A549 (cell line): Measurements from ENCODE around the gene NR5A2.

Experiments
- BHLHE40 ChIP-seq: IDR thresholded peaks from 2 replicates; pipeline ENCODE4 v1.6.1; 2012; ENCODE audit warnings: low read depth, low read length, inconsistent platforms
- CTCF ChIP-seq: fragments of >200 bp; sonication (Bioruptor Twin); formaldehyde crosslinking; IDR thresholded peaks from 3 replicates; pipeline ENCODE4 v1.5.1; 2016
- HDAC2 ChIP-seq: fragments of 200-600 bp; sonication (generic); IDR thresholded peaks from 2 replicates; pipeline ENCODE4 v1.6.1; 2016
- MAX ChIP-seq: IDR thresholded peaks from 2 replicates; pipeline ENCODE4 v1.6.1; 2012
- NFE2L2 ChIP-seq: fragments of 150-350 bp; conservative IDR thresholded peaks from 2 replicates; pipeline ENCODE4 v1.6.1; 2014; ENCODE audit warnings: low read length
- NPAS2 ChIP-seq: fragments of 250-450 bp; sonication (Bioruptor Pico); IDR thresholded peaks from 2 replicates; pipeline ENCODE4 v1.8.0; 2022; ENCODE audit warnings: mild to moderate bottlenecking, moderate library complexity, borderline replicate concordance
- POLR2A ChIP-seq: IDR thresholded peaks from 2 replicates; pipeline ENCODE4 v1.6.1; 2012; ENCODE audit warnings: mild to moderate bottlenecking, low read length

- no peak for TF ChIP-seq POLR2A
- TF ChIP-seq NPAS2 (CRISPR knock-in tag) = no peak
- no peak for TF ChIP-seq HDAC2
- peak; percentile 37; the same call in 1 of the 2 replicates for TF ChIP-seq MAX
- no peak for TF ChIP-seq CTCF
- TF ChIP-seq NFE2L2 = no peak
- TF ChIP-seq BHLHE40 = no peak
Measured at GRCh38 chr1:200042552-200043335, 15.2 kb downstream of the NR5A2 start.
